22Rv1 (cell line): ENCODE data around the gene NFASC.

Experiments
- CTCF ChIP-seq: fragments of 450-650 bp; IDR thresholded peaks from 2 replicates; pipeline ENCODE4 v1.5.1; 2017; ENCODE audit warnings: mild to moderate bottlenecking
- ZFX ChIP-seq: fragments of 450-650 bp; IDR thresholded peaks from 2 replicates; pipeline ENCODE4 v1.6.1; 2017; ENCODE audit warnings: antibody characterized with exemption, borderline replicate concordance

- TF ChIP-seq CTCF (peak; percentile 22; the same call in 1 of the 2 replicates), ZFX (no peak)
These were observed 48.7 kb upstream of the NFASC start for GRCh38 chr1:204821924-204822323.
